ENCODE results near the gene MTA1. TPM values are rescaled to one million over a fixed set of nuclear protein-coding genes. Genes with fewer than 3 reads are reported as not detected.

Gene MTA1
- total and polyA plus RNA-seq, 4 donors, result 3.7 to 28.1 (median 21.0) TPM

GRCh38 chr14:105450864-105451720 lies 31.5 kb downstream of the MTA1 start:
- Histone ChIP-seq H3K27ac (ENCODE audit: low read depth in 1 of 2, low read length in 2 of 2) (no peak overlapping the region), H3K9ac (ENCODE audit: low read depth in 1 of 2, low read length in 2 of 2) (no peak overlapping the region), H3K4me3 (ENCODE audit: low read depth in 1 of 3, low read length in 3 of 3) (no peak overlapping the region), H3K27me3 (ENCODE audit: control insufficient read depth in 4 of 4, insufficient read depth in 4 of 4, low read length in 3 of 4) (no peaks in the 10 kb centered on the region), H3K36me3 (ENCODE audit: control insufficient read depth in 4 of 4, insufficient read depth in 3 of 4, low read depth in 1 of 4, low read length in 3 of 4) (peaks cover 2 to 29% (median 7%) of the 10 kb centered on the region in 4 donors), H3K9me3 (ENCODE audit: control insufficient read depth in 4 of 4, low read length in 3 of 4) (no peaks in the 10 kb centered on the region), H3K4me1 (ENCODE audit: control insufficient read depth in 4 of 4, insufficient read depth in 4 of 4, low read length in 3 of 4) (no peaks in the 10 kb centered on the region)
- TF ChIP-seq RAD21 (IDR thresholded peaks at IDR 0.05), result no peak
- TF ChIP-seq ZBTB33 (IDR thresholded peaks at IDR 0.05), result no peak
- no peak for TF ChIP-seq EGR1 (IDR thresholded peaks at IDR 0.05; ENCODE audit: low read depth in 2 of 2)
- no peak for TF ChIP-seq GABPA (IDR thresholded peaks at IDR 0.05 in 1 of 2, conservative IDR thresholded peaks at IDR 0.05 in 1 of 2)
- no peak for TF ChIP-seq JUND (IDR thresholded peaks at IDR 0.05)
- TF ChIP-seq HNF4G (IDR thresholded peaks at IDR 0.05), result no peak
- TF ChIP-seq REST (IDR thresholded peaks at IDR 0.05), result no peak
- no peak for TF ChIP-seq HNF4A (conservative IDR thresholded peaks at IDR 0.05)
- no peak for TF ChIP-seq ATF3 (IDR thresholded peaks at IDR 0.05)
- no peak for TF ChIP-seq TAF1 (conservative IDR thresholded peaks at IDR 0.05)
- TF ChIP-seq CTCF (IDR thresholded peaks at IDR 0.05; ENCODE audit: low read depth, low read length, missing input control), result no peak
- TF ChIP-seq SP1 (IDR thresholded peaks at IDR 0.05), result no peak
- no peak for TF ChIP-seq FOXA2 (IDR thresholded peaks at IDR 0.05)
- no peak for DNase-seq (ENCODE audit: low spot score)
- WGBS, result 94% methylated on average over 29 of the region's 29 CpGs

- Histone ChIP-seq H3K9me3 (ENCODE audit: control insufficient read depth in 4 of 4, low read length in 3 of 4) (no peaks in the 10 kb centered on the region), H3K4me1 (ENCODE audit: control insufficient read depth in 4 of 4, insufficient read depth in 4 of 4, low read length in 3 of 4) (no peaks in the 10 kb centered on the region), H3K27ac (ENCODE audit: low read depth in 1 of 2, low read length in 2 of 2) (no peak overlapping the region), H3K9ac (ENCODE audit: low read depth in 1 of 2, low read length in 2 of 2) (no peak overlapping the region), H3K27me3 (ENCODE audit: control insufficient read depth in 4 of 4, insufficient read depth in 4 of 4, low read length in 3 of 4) (no peaks in the 10 kb centered on the region), H3K36me3 (ENCODE audit: control insufficient read depth in 4 of 4, insufficient read depth in 3 of 4, low read depth in 1 of 4, low read length in 3 of 4) (peaks cover 2 to 39% (median 10%) of the 10 kb centered on the region in 4 donors), H3K4me3 (ENCODE audit: low read depth in 1 of 3, low read length in 3 of 3) (no peak overlapping the region)
- DNase-seq (ENCODE audit: low spot score), result no peak
- TF ChIP-seq HNF4A (conservative IDR thresholded peaks at IDR 0.05) (no peak), NR2F2 (IDR thresholded peaks at IDR 0.05) (no peak), TAF1 (conservative IDR thresholded peaks at IDR 0.05) (no peak), ATF3 (IDR thresholded peaks at IDR 0.05) (no peak)
- 92% methylated on average over 14 of the region's 14 CpGs for WGBS
These were observed 33.3 kb downstream of the MTA1 start for GRCh38 chr14:105452963-105453362.
